NK-92 (cell line): ENCODE results near the gene KIF16B.

Experiments
- DNase-seq: peaks from one replicate; lab custom pipeline; 2025; ENCODE audit not compliant: unreplicated experiment; lab: John Stamatoyannopoulos, UW

Gene KIF16B

DNA sequence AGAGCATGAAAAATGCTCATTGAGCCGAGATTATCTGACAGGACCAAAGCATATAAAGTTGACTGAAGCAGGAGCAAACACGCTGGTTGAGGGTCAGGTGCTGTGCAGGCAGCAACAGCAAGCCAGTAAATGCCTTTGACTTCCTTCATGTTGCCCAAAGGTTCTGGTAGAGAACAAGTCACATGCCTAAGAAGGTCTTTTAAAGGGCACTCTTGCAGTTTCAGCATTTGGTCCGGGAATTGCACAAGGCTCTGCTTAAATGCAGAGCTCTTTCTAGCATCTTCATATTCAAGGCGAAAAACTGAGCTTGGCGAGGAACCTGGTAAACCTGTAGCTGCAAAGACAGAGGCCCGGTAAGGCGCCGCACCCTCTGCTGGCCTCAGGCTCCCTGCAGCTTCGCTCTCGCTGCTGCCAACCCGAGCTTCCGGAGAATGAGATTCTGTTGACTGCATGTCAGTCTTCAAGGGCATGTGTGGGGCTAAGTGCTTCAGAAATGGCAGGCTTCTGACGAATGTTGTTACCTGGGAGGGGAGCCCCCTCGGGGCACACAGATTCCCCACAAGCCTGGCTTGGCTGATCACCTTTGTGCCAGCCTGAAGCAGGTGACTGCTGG is 205.2 kb downstream of the KIF16B start:
- DNase-seq = no peak

- no peak for DNase-seq
Observed at GRCh38 chr20:16366529-16366928, 206.7 kb downstream of the KIF16B start.

GRCh38 chr20:16364320-16364687 is 208.9 kb downstream of the KIF16B start:
- DNase-seq = no peak

DNA sequence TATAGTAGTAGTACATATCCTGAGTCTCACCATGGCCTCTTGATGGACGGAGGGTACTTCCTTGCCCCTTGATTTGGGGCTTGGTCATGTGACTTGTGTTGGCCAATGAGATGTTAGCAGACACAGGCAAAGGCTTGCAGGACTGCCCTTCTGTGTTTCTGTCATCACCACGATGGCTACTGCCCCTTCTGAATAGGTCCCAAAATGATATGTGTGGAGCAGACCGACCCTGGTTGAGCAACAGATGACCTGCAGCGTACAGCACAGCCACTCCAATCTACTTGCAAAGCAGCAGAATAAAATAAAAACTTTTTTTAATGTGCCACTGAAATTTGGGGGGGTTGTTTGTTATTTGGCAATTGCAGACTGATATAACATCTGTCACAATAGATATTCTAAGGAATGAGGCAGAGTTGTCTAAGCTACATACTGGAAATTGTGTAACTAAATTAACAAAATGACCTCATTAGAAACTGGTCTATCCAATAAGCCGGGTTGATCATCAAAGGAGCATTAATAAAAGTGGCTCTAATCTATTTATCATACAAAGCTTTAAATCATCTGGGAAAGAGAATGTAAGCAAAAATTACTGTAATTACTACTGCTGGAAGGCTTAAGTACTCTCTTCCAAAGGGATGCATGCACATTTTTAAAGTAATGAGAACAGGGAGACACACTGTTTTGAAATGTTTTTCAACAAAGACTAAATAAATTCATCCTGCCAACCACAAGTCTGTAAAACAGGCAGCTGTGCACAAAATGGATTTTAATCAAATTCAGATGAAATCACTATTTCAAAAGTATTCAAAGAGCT is 209.5 kb downstream of the KIF16B start:
- no peak for DNase-seq

DNA sequence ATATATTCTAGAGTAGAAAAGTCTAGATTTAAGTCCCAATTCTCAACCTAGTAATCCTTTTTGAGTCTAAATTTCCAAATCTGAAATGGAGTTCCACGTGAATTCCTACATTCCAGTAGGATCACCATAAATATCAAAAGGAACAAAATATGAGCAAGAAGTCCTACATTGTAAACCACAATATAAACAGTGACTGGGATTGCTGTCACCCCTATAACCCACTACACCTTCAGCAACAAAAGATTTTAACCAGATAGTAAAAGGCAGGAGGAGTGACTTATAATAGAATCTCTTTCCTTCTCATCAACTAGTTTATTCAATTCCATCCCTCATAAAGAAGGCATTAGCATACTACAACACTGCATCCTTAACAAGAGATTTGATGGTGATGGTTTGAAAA is 210.6 kb downstream of the KIF16B start:
- DNase-seq = no peak

GRCh38 chr20:16360668-16361067 is 212.6 kb downstream of the KIF16B start:
- DNase-seq = no peak

DNA sequence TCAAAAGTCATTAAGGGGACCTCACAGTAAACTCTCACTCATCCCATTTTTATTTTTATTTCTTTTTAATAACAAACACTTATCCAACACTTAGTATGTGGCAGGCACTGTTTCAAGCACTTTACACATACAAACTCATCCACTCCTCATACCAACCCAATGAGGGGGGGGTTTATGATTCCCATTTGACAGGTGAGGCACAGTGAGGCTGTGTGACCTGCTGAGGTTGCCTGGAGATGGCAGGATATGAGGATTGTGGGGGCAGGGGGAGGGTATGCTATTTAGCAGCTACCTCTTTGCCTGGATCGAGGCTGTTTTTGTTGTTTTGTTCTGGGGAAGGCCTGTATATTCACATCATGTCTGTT is 219.8 kb downstream of the KIF16B start:
- DNase-seq = no peak

DNA sequence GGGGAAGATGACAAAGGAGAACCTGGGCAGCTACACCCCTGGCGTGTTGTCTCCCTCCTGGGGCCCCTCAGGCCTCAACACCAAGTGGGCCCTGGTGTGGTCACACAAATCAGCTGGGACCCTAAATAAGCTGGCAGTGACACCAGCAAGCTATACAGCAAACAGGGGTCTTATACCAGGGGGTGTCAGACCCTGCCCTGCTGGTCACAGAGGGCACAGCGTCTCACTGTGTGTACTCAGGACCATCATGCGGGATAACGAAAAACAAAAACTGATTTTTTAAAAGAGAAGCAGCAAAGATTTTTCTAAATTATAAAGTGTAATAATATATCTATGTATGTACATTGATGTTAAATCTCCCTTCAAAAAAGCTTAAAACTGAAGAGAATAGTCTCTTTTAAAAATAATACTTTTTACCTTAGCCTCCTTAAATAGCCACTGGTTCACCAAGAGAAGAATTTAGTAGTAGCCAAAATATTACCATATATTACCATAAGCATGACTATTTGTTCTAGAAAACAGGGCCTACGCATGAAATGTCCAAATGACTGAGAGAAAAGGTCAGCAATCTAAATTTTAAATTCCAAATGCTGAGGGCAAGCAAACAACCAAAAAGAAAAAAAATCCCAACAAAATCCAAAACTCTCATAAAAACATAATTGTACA is 220.4 kb downstream of the KIF16B start:
- DNase-seq = no peak

DNA sequence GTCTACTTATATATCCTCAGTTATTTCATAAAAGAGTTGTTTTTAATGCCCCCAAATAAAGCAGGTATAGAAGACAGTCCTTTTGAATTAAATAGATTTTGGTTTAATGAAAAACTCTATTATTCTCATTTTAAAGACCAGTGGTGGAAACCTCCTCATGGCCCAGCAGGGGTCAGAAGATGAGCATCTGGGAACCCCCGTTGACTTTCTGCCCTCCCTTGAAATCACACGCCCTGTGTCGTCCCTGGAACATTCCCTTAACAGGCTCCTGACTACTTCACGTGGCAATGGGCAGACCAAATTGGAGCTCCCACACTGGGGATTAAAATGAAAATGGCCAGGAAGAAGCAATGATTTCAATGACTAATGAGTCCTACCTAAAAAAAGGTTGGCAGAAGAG is 220.9 kb downstream of the KIF16B start:
- no peak for DNase-seq

DNA sequence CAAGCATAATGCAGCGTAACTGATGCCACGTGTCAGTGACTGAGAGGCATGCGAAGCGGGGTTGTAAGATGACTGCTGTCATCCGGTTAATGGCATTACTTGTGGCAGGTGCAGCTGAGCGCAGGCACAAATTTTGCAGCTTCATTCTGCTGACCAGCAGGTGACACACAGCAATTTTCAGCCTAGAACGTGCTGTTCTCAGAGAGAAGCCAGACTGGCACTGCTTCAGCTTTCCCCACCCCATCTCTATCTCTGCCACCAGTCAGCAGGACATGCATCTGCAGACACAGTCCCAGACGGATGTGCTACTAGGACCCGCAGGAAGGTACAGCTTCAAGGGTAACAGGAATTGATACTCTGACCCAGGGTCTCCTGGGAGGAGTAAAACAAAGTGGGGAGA is 221.8 kb downstream of the KIF16B start:
- DNase-seq = no peak

DNA sequence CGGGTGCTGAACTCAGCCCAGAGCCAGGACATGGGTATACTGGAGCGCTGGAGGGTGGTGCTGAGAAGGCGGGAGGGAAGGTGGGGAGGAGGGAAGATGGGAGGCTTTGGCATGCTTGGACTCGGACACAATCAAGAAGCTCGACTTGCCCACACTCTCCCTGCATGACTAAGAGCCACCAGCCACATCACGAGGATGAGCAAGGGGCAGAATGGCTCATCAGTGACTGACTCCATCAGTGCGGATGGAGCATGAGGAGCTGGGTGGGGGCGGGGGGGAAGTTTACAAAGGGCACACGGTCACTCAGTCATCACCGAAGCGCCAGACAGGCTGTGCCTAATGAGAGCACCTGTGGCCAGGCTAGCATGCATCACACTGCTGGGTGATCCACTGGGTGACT is 222.8 kb downstream of the KIF16B start:
- no peak for DNase-seq

DNA sequence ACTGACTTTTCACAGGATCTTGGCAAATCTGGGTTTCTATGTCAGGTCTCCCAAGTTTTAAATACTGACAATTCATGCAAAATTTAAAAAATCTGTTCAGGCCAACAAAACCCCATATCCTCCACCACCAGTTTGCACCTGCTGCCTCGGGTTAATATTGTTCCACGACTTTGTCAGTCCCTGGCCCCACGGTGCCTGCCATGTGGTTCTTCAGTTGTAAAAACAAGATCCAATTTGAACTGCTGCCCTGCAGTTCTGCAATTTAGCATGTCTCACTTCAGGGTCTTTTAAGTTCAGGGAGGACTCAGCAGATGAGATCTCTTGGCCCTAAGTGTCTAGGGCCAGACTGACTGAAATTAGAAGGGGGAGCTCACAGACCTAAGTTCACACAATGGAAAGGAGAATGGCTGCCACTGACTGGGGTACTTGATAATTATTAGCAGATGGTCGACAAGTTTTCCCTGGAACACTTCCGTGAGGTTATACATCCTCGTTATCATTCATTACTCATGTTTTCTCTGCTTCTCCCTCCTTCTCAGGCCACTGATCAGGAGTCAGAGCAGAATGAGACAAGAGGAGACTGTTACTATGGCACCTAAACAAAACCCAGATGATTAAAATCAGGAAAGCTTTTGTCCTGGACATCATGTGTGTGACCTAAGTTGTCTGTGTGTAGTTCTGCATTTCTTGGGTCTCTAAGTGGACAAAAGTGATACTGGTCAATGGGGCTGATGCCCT is 223.6 kb downstream of the KIF16B start:
- no peak for DNase-seq

- no peak for DNase-seq
Observed at GRCh38 chr20:16346956-16347355, 226.3 kb downstream of the KIF16B start.

DNA sequence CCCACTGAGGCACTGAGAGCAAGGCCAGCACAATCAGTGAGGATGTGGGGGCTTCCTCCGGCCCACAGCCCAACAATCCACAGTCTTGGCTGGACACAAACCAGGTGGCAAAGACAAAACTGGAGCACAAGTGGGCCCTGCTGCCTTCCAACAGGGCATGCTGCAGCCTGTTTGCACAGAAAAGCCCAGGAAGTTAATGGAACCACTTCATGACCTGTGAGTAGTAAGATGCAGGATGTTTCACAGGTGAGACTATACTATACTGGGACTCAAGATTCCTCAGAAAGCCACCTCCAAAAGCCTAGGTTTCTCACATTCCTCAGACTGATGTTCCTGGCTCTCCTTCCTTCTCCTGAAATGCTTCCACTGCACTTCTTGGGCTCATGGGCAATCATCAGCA is 235.5 kb downstream of the KIF16B start:
- no peak for DNase-seq

- DNase-seq = no peak
Observed at GRCh38 chr20:16327606-16328005, 245.6 kb downstream of the KIF16B start.

- no peak for DNase-seq
Observed at GRCh38 chr20:16321291-16321690, 252.0 kb downstream of the KIF16B start.

- DNase-seq = no peak
Observed at GRCh38 chr20:16317445-16318362, 255.5 kb downstream of the KIF16B start.

- DNase-seq = no peak
Observed at GRCh38 chr20:16316513-16316912, 256.7 kb downstream of the KIF16B start.

- no peak for DNase-seq
Observed at GRCh38 chr20:16314748-16315159, 258.5 kb downstream of the KIF16B start.

DNA sequence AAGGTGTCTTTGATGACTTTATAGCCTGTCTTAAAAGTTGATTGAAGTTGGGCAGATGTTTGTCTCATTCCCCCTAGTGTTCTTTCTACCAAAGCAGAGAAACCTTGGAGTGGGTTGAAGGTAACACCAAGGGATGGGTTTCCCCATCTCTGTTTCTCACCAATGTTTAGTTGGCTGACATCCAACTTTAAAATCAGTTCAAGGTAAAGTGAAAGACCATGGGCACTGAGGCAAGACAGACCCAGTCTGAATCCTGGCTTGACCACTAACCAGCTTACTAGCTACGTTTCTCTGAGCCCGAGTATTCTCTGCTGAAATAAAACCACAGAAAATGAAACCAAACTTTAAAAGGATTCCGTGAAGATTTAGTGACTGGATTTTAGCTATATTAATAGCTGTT is 258.9 kb downstream of the KIF16B start:
- DNase-seq = no peak

DNA sequence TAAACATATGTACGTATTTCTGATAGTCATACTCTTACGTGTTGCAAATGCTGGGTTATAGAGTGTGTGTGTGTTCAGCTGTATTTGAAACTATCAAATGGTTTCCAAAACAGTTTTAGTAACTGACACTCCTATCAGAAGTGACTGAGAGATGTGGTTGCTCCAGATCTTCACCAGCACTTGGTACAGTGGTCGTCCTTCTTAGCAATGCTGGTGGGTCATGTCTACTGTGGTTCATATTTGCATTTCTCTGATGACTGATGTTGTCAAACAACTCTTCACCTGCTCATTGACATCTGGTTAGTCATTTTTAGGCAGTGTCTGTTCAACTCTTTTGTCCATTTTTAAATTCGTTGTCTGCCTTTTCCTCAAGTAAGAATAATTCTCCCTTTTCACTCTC is 259.3 kb downstream of the KIF16B start:
- no peak for DNase-seq
